Liver (tissue), 9 donors: ENCODE measurements around the gene GRB14. TPM values are rescaled to one million over a fixed set of nuclear protein-coding genes. Genes with fewer than 3 reads are reported as not detected.

Experiments used
- DNase-seq: peaks from one replicate; pipeline ENCODE4 v3.0.0-alpha.2; 2017; ENCODE audit warnings: low spot score
- H3K27ac ChIP-seq, 2 donors: one replicate each; pipeline ENCODE4 v1.7.0; 2013; ENCODE audit warnings: inconsistent platforms in 2 of 2, low read length in 2 of 2, control low read depth in 1 of 2, low read depth in 1 of 2, mild to moderate bottlenecking in 1 of 2
- H3K27me3 ChIP-seq, 4 donors: one replicate each; pipeline versions ENCODE4 v1.6.1 to v1.7.0; 2013; ENCODE audit warnings: low read length in 3 of 4, inconsistent platforms in 1 of 4, mild to moderate bottlenecking in 1 of 4, moderate library complexity in 1 of 4; ENCODE audit not compliant: control insufficient read depth in 4 of 4, insufficient read depth in 4 of 4
- H3K36me3 ChIP-seq, 4 donors: one replicate each; pipeline versions ENCODE4 v1.6.1 to v1.7.0; 2013; ENCODE audit warnings: low read length in 3 of 4, mild to moderate bottlenecking in 3 of 4, low read depth in 1 of 4, moderate library complexity in 1 of 4; ENCODE audit not compliant: control insufficient read depth in 4 of 4, insufficient read depth in 3 of 4
- H3K4me1 ChIP-seq, 4 donors: one replicate each; pipeline versions ENCODE4 v1.6.1 to v1.7.0; 2013; ENCODE audit warnings: low read length in 3 of 4, mild to moderate bottlenecking in 3 of 4, moderate library complexity in 1 of 4; ENCODE audit not compliant: control insufficient read depth in 4 of 4, insufficient read depth in 4 of 4
- H3K4me3 ChIP-seq, 3 donors: one replicate each; pipeline versions ENCODE4 v1.6.1 to v1.7.0; 2013; ENCODE audit warnings: low read length in 3 of 3, control low read depth in 1 of 3, low read depth in 1 of 3, mild to moderate bottlenecking in 1 of 3
- H3K9ac ChIP-seq, 2 donors: one replicate each; pipeline ENCODE4 v1.7.0; 2013; ENCODE audit warnings: low read length in 2 of 2, mild to moderate bottlenecking in 2 of 2, moderate library complexity in 2 of 2, control low read depth in 1 of 2, low read depth in 1 of 2
- H3K9me3 ChIP-seq, 4 donors: one replicate each; pipeline versions ENCODE4 v1.6.1 to v1.7.0; 2013; ENCODE audit warnings: low read length in 3 of 4; ENCODE audit not compliant: control insufficient read depth in 4 of 4
- ATF3 ChIP-seq: IDR thresholded peaks from 2 replicates; pipeline ENCODE4 v1.6.1; 2016; ENCODE audit warnings: antibody characterized with exemption
- CTCF ChIP-seq: fragments of 150-350 bp; IDR thresholded peaks from 2 replicates; pipeline ENCODE4 v1.5.1; 2017; ENCODE audit warnings: improper control_type of control experiment, low read depth, low read length; ENCODE audit not compliant: missing input control
- EGR1 ChIP-seq, 2 donors: IDR thresholded peaks; 2 replicates each; pipeline ENCODE4 v1.6.1; 2016 to 2018; ENCODE audit warnings: antibody characterized with exemption in 2 of 2, low read depth in 2 of 2
- GABPA ChIP-seq, 2 donors: IDR thresholded peaks in 1 of 2; conservative IDR thresholded peaks in 1 of 2; 2 replicates each; pipeline ENCODE4 v1.6.1; 2016; ENCODE audit warnings: antibody characterized with exemption in 2 of 2, mild to moderate bottlenecking in 1 of 2, moderate library complexity in 1 of 2
- HNF4A ChIP-seq, 2 donors: conservative IDR thresholded peaks; 2 replicates each; pipeline ENCODE4 v1.6.1; 2016; ENCODE audit warnings: antibody characterized with exemption in 2 of 2, mild to moderate bottlenecking in 2 of 2
- HNF4G ChIP-seq: IDR thresholded peaks from 2 replicates; pipeline ENCODE4 v1.6.1; 2016; ENCODE audit warnings: antibody characterized with exemption
- JUND ChIP-seq, 2 donors: IDR thresholded peaks; 2 replicates each; pipeline ENCODE4 v1.6.1; 2016; ENCODE audit warnings: antibody characterized with exemption in 2 of 2
- MAX ChIP-seq: IDR thresholded peaks from 2 replicates; pipeline ENCODE4 v1.6.1; 2016; ENCODE audit warnings: antibody characterized with exemption
- RAD21 ChIP-seq, 2 donors: IDR thresholded peaks; 2 replicates each; pipeline ENCODE4 v1.6.1; 2016; ENCODE audit warnings: antibody characterized with exemption in 2 of 2, mild to moderate bottlenecking in 2 of 2
- REST ChIP-seq: IDR thresholded peaks from 2 replicates; pipeline ENCODE4 v1.6.1; 2016; ENCODE audit warnings: antibody characterized with exemption, mild to moderate bottlenecking
- SP1 ChIP-seq: IDR thresholded peaks from 2 replicates; pipeline ENCODE4 v1.6.1; 2018; ENCODE audit warnings: antibody characterized with exemption, mild to moderate bottlenecking
- TAF1 ChIP-seq: conservative IDR thresholded peaks from 2 replicates; pipeline ENCODE4 v1.6.1; 2016; ENCODE audit warnings: antibody characterized with exemption, mild to moderate bottlenecking
- YY1 ChIP-seq: IDR thresholded peaks from 2 replicates; pipeline ENCODE4 v1.6.1; 2016; ENCODE audit warnings: antibody characterized with exemption, mild to moderate bottlenecking
- WGBS: extraction: QIAGEN DNeasy Blood & Tissue Kit; methylation state at CpG from one replicate; pipeline ENCODE4 v1.1.7; 2013; 5-methylcytosine and 5-hydroxymethylcytosine counted together
- polyA plus RNA-seq, 2 donors: library from polyadenylated mRNA; stranded (reverse) in 1 of 2; unstranded in 1 of 2; fragments of 200-250 nt in 1 of 2; fragments of >200 nt in 1 of 2; fragmentation: Nextera tagmentation in 1 of 2; extraction: Ambion mirVana in 1 of 2; gene quantifications; one replicate each; pipeline versions ENCODE4 v1.2.1 to v1.2.3, GENCODE V29; 2013 to 2015
- total RNA-seq, 2 donors: library from RNA; depleted of rRNA; stranded (reverse); fragments of >200 nt; gene quantifications; one replicate each; pipeline ENCODE4 v1.2.3, GENCODE V29; 2014
- donor health status: healthy.
- donor health status: healthy.
- donor health status: healthy.
- donor health status: healthy.
- donor health status: healthy.

GRB14 gene
- total and polyA plus RNA-seq, 4 donors = 1.0 to 119 (median 33.0) TPM

GRCh38 chr2:164609790-164610189, 11.5 kb downstream of the GRB14 start:
- WGBS = 96% methylated on average over 1 of the region's 1 CpG
- DNase-seq = no peak
- H3K4me3 ChIP-seq = no peak overlapping the region

GRCh38 chr2:164606557-164606956, 14.7 kb downstream of the GRB14 start:
- no peak for DNase-seq
- no peaks in the 10 kb centered on the region for H3K9me3 ChIP-seq
- peaks cover 0 to 4% (median 0%) of the 10 kb centered on the region in 4 donors for H3K4me1 ChIP-seq
- TF ChIP-seq JUND (IDR thresholded peaks at IDR 0.05) = no peak
- no peak for TF ChIP-seq CTCF
- TF ChIP-seq SP1 = no peak
- TF ChIP-seq ATF3 = no peak
- no peaks in the 10 kb centered on the region for H3K27me3 ChIP-seq
- no peak overlapping the region for H3K9ac ChIP-seq
- no peak overlapping the region for H3K4me3 ChIP-seq
- peaks cover 0 to 2% (median under 1%) of the 10 kb centered on the region in 4 donors for H3K36me3 ChIP-seq
- WGBS = 57% methylated on average over 2 of the region's 2 CpGs
- H3K27ac ChIP-seq = no peak overlapping the region

More at GRCh38 chr2:164609790-164610189, 11.5 kb downstream of the GRB14 start:
- Histone ChIP-seq H3K9ac (no peak overlapping the region), H3K27ac (no peak overlapping the region), H3K36me3 (no peaks in the 10 kb centered on the region), H3K27me3 (no peaks in the 10 kb centered on the region), H3K4me1 (peaks cover 5 to 21% (median 16%) of the 10 kb centered on the region in 4 donors), H3K9me3 (no peaks in the 10 kb centered on the region)
- no peak for TF ChIP-seq TAF1
- TF ChIP-seq YY1 = no peak
- TF ChIP-seq HNF4G = no peak
- TF ChIP-seq HNF4A (conservative IDR thresholded peaks at IDR 0.05) = no peak
- TF ChIP-seq ATF3 = no peak
- no peak for TF ChIP-seq RAD21 (IDR thresholded peaks at IDR 0.05)
- no peak for TF ChIP-seq EGR1 (IDR thresholded peaks at IDR 0.05; ENCODE audit: low read depth in 2 of 2)
- TF ChIP-seq MAX = no peak
- TF ChIP-seq CTCF = no peak
- no peak for TF ChIP-seq GABPA (IDR thresholded peaks at IDR 0.05 in 1 of 2, conservative IDR thresholded peaks at IDR 0.05 in 1 of 2)
- no peak for TF ChIP-seq REST
